Body of pancreas (tissue), 4 donors: ENCODE results near the gene SERPINF2.

Source experiments
- POLR2A ChIP-seq, 3 donors: fragments of 450-650 bp; IDR thresholded peaks; one replicate each; pipeline ENCODE4 v1.6.1; 2016; ENCODE audit warnings: antibody characterized with exemption in 3 of 3, mild to moderate bottlenecking in 2 of 3
- TF ChIP-seq, protein P1 (sequence below), 7 experiments: fragments of 450-650 bp in 4 of 7; fragments of 200-600 bp in 3 of 7; sonication (generic) in 3 of 7; IDR thresholded peaks; one replicate each; pipeline ENCODE4 v1.5.1; 2016 to 2019; ENCODE audit warnings: antibody characterized with exemption in 7 of 7

GRCh38 chr17:1776857-1777256, 34.2 kb downstream of the SERPINF2 start:
- no peak for TF ChIP-seq POLR2A (IDR thresholded peaks at IDR 0.05)
- TF ChIP-seq, protein P1, sequence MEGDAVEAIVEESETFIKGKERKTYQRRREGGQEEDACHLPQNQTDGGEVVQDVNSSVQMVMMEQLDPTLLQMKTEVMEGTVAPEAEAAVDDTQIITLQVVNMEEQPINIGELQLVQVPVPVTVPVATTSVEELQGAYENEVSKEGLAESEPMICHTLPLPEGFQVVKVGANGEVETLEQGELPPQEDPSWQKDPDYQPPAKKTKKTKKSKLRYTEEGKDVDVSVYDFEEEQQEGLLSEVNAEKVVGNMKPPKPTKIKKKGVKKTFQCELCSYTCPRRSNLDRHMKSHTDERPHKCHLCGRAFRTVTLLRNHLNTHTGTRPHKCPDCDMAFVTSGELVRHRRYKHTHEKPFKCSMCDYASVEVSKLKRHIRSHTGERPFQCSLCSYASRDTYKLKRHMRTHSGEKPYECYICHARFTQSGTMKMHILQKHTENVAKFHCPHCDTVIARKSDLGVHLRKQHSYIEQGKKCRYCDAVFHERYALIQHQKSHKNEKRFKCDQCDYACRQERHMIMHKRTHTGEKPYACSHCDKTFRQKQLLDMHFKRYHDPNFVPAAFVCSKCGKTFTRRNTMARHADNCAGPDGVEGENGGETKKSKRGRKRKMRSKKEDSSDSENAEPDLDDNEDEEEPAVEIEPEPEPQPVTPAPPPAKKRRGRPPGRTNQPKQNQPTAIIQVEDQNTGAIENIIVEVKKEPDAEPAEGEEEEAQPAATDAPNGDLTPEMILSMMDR (IDR thresholded peaks at IDR 0.05): no peak
